Ovary (tissue), 9 donors: ENCODE data around the gene ARL5B. TPM values are rescaled to one million over a fixed set of nuclear protein-coding genes. Genes with fewer than 3 reads are reported as not detected.

Experiments
- DNase-seq, 5 donors: peaks; one replicate each; pipeline ENCODE4 v3.0.0-alpha.2; 2019 to 2020
- H3K27ac ChIP-seq, 2 donors: fragments of 200-600 bp; one replicate each; pipeline versions ENCODE4 v1.5.1 to v1.8.0; 2019 to 2022
- H3K27me3 ChIP-seq: fragments of 200-600 bp; one replicate; pipeline ENCODE4 v1.8.0; 2022
- H3K36me3 ChIP-seq: fragments of 200-600 bp; sonication (generic); one replicate; pipeline ENCODE4 v1.5.1; 2019
- H3K4me1 ChIP-seq: one replicate; pipeline ENCODE4 v1.8.1; 2013; ENCODE audit warnings: mild to moderate bottlenecking, moderate library complexity; ENCODE audit not compliant: insufficient read depth
- H3K4me3 ChIP-seq: fragments of 200-600 bp; sonication (generic); one replicate; pipeline ENCODE4 v1.5.1; 2017
- H3K9me3 ChIP-seq, 2 donors: fragments of 200-600 bp in 1 of 2; sonication (generic) in 1 of 2; one replicate each; pipeline versions ENCODE4 v1.5.1 to v1.8.1; 2013 to 2019; ENCODE audit warnings: mild to moderate bottlenecking in 1 of 2, moderate library complexity in 1 of 2
- EP300 ChIP-seq: sonication (generic); formaldehyde crosslinking; IDR thresholded peaks from one replicate; pipeline ENCODE4 v1.6.1; 2017; ENCODE audit warnings: antibody characterized with exemption
- POLR2A ChIP-seq: fragments of 450-650 bp; IDR thresholded peaks from one replicate; pipeline ENCODE4 v1.6.1; 2017; ENCODE audit warnings: antibody characterized with exemption, mild to moderate bottlenecking, moderate library complexity
- WGBS, 3 donors: extraction: QIAGEN DNeasy Blood & Tissue Kit in 1 of 3; methylation state at CpG; one replicate each; pipeline versions ENCODE4 v1.1.5 to v1.1.7; 2013 to 2017; 5-methylcytosine and 5-hydroxymethylcytosine counted together
- intact Hi-C, 4 donors: fragments of 100-400 bp; cut with DNase I; formaldehyde crosslinking; loops; one replicate each; pipeline versions ENCODE4 v1.11.0 to v1.15.1; 2022 to 2023
- polyA plus RNA-seq, 2 donors: library from polyadenylated mRNA; stranded (reverse); fragments of 200-250 nt in 1 of 2; fragments of 350-450 nt in 1 of 2; fragmentation: Illumina TruSeq in 1 of 2; extraction: RNeasy Lipid Tissue Mini Kit (QIAGEN cat#74804) in 1 of 2; gene quantifications; one replicate each; pipeline ENCODE4 v1.2.3, GENCODE V29; 2013 to 2014
- total RNA-seq, 7 donors: library from RNA; depleted of rRNA in 2 of 7; stranded (reverse); fragments of >200 nt in 2 of 7; fragmentation: NEBNext Ultra II Directional in 3 of 7; extraction: Animal tissue kit (Norgen Biotek cat#: 25700) in 3 of 7; gene quantifications; one replicate each; pipeline versions ENCODE4 v1.1.0 to v1.2.4, GENCODE V29; 2016 to 2023
- TF ChIP-seq, protein P1 (sequence below), 3 donors: fragments of 450-650 bp in 2 of 3; fragments of 200-600 bp in 1 of 3; IDR thresholded peaks; one replicate each; pipeline versions ENCODE4 v1.5.1 to v1.8.0; 2016 to 2022; ENCODE audit warnings: antibody characterized with exemption in 3 of 3, mild to moderate bottlenecking in 1 of 3
- donor health status: DM: no; HTN: no; CAD: no; lungs with moderate emphysema.
- donor health status: DM: no; HTN: no; CAD: no.
- donor health status: Bipolar disorder and iron deficiency.
- donor health status: DM: yes; HTN: yes; CAD: no.
- donor health status: DM: no; HTN: no; CAD: no.
- donor health status: DM: yes; HTN: yes; CAD: no.

ARL5B gene
- total and polyA plus RNA-seq, 9 donors = 6.0 to 19.1 (median 12.8) TPM

DNA sequence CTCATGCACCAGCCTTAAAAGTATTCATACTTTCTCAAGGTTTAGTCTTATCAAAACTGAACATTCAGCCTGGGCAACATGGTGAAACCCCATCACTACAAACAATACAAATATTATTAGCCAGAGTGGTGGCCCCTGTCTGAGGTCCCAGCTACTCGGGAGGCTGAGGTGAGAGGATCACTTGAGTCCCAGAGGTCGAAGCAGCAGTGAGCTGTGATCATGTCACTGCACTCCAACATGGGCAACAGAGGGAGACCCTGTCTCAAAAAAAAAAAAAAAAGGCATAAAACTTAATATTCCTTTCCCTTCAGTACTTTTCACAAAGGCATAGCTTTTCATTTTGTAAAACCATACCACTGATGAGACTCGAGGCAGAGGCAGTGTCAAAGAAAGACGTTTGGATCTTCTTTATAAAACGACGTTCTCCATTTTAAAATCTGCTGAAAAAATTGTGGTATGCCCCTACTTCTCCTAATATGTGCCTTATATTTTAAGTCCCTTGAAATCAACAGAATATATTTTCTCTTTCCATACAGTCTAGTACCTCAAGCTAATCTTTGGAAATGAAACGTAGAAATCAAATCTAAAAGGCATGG lies 9.8 kb upstream of the ARL5B start:
- no peak for DNase-seq
- H3K27me3 ChIP-seq = no peaks in the 10 kb centered on the region
- no peaks in the 10 kb centered on the region for H3K36me3 ChIP-seq
- TF ChIP-seq POLR2A (no peak), EP300 (no peak)
- TF ChIP-seq, protein P1, sequence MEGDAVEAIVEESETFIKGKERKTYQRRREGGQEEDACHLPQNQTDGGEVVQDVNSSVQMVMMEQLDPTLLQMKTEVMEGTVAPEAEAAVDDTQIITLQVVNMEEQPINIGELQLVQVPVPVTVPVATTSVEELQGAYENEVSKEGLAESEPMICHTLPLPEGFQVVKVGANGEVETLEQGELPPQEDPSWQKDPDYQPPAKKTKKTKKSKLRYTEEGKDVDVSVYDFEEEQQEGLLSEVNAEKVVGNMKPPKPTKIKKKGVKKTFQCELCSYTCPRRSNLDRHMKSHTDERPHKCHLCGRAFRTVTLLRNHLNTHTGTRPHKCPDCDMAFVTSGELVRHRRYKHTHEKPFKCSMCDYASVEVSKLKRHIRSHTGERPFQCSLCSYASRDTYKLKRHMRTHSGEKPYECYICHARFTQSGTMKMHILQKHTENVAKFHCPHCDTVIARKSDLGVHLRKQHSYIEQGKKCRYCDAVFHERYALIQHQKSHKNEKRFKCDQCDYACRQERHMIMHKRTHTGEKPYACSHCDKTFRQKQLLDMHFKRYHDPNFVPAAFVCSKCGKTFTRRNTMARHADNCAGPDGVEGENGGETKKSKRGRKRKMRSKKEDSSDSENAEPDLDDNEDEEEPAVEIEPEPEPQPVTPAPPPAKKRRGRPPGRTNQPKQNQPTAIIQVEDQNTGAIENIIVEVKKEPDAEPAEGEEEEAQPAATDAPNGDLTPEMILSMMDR (IDR thresholded peaks at IDR 0.05) = no peak
- H3K27ac ChIP-seq = no peak overlapping the region
- no peak overlapping the region for H3K4me3 ChIP-seq
- 57 to 61% (median 60%) methylated on average over 7 of the region's 7 CpGs for WGBS, 3 donors
- intact Hi-C loops = no loop called here
- peaks cover 4% of the 10 kb centered on the region for H3K4me1 ChIP-seq
- no peaks in the 10 kb centered on the region for H3K9me3 ChIP-seq

DNA sequence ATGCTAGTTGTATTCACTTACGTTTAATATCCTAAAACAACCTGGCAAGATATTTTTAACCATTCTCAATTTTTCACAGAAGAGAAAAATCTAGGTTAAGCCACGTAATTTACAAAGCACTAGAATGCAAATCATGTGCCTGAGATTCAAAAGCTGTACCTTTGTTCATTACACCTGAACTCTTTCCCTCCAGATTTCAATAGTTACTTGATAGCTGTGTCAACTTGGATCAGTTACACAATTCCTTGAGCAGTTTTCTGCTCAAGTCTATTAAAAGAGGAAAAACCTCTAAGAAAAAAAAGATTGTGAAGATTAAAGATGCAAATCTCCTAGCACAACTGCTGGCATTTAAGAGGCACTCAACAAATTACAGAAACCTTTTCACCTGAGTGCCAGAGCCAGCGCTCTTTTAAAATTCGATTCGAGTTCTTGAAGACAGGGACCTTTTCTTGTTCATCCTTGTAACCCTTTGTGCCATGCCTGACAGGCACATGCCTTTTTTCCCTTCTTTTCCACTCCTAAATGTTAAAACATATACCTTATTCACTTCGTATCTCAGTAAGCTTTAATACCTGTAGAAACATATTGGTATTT lies 8.7 kb upstream of the ARL5B start:
- Histone ChIP-seq H3K4me1 (peaks cover 4% of the 10 kb centered on the region), H3K27ac (no peak overlapping the region), H3K9me3 (no peaks in the 10 kb centered on the region), H3K27me3 (no peaks in the 10 kb centered on the region), H3K4me3 (peak overlapping the region; percentile 72), H3K36me3 (no peaks in the 10 kb centered on the region)
- intact Hi-C loops = loop anchor here in 1 of 4 donors (10.0 kb wide), 1 partner anchor 986 kb away; no protein-coding TSS in a partner anchor
- 5 to 7% (median 6%) methylated on average over 6 of the region's 6 CpGs for WGBS, 3 donors
- DNase-seq = no peak
- TF ChIP-seq, protein P1 (IDR thresholded peaks at IDR 0.05) = no peak

DNA sequence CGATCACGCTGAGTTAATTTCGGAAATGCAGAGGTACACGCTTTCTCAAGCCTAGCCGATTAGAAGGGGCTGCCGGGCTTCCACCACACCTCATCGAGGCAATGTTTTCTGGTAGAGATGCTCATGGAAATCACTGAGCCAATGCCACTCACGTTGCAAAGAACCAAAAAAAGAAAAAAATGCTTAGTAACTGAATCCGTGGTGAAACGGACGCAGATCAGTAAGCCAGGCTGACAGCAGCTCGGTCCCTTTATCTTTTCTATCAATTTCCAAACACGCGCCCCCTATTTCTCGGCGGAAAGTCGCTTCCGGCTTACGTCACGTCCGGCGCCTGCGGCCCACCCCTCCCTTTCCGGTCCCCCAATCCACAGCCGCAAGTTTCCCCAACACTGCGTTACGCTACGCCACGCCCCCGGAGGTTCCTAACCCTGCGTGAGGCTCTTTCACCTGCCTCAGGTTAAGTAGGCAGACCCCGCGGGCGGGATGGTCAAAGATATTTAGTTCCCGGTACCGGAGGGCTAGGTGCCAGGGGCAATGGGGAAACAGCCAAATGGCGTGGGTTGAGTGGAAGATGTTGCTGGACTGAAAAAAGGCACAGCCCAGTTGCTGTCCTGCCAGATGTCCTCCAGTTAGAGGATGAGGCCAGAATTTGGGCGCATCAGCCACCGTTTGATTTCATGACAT lies 7.8 kb upstream of the ARL5B start, which contains the start of gene NSUN6:
TSS of gene NSUN6 (minus strand) at position 264 of the 684 bp plus-strand sequence. CDS start 384 bp downstream, outside the sequence.
- Histone ChIP-seq H3K4me3 (peak within 1 kb of the TSS; percentile 72), H3K4me1 (peaks cover 4% of the 10 kb centered on the region), H3K27me3 (no peaks in the 10 kb centered on the region), H3K36me3 (no peaks in the 10 kb centered on the region), H3K27ac (peak within 1 kb of the TSS; percentile 65 to 79), H3K9me3 (no peaks in the 10 kb centered on the region)
- 0% methylated on average over 39 of the region's 39 CpGs for WGBS, 3 donors
- no peak for TF ChIP-seq EP300
- peak; percentile 92 for TF ChIP-seq POLR2A
- intact Hi-C loops = loop anchor here in 1 of 4 donors (10.0 kb wide), 1 partner anchor 987 kb away; no protein-coding TSS in a partner anchor
- peak; percentile 89 to 93 (median 92) for DNase-seq

DNA sequence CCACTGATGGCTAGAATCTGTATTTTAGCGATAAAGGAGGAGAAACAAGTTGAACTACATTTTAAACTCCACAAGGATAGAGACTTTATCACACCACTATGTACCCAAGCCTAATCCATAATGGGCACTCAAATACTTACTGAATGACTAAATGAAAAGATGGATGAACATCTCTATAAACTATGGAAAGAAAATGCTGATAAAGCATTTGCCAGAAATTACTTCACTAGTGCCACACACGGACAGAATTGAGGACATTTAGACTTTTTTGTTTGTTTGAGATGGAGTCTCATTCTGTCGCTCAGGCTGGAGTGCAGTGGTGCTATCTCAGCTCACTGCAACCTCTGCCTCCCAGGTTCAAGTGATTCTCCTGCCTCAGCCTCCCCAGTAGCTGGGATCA lies 6.1 kb upstream of the ARL5B start:
- Histone ChIP-seq H3K36me3 (no peaks in the 10 kb centered on the region), H3K4me1 (peaks cover 4% of the 10 kb centered on the region), H3K4me3 (no peak overlapping the region), H3K27ac (no peak overlapping the region), H3K27me3 (no peaks in the 10 kb centered on the region), H3K9me3 (no peaks in the 10 kb centered on the region)
- intact Hi-C loops = loop anchor here in 1 of 4 donors (10.0 kb wide), 1 partner anchor 988 kb away; no protein-coding TSS in a partner anchor
- WGBS, 3 donors = 90 to 95% (median 93%) methylated on average over 3 of the region's 3 CpGs
- TF ChIP-seq, protein P1 (IDR thresholded peaks at IDR 0.05) = no peak
- no peak for TF ChIP-seq POLR2A
- TF ChIP-seq EP300 = no peak
- no peak for DNase-seq
